Hindlimb muscle (tissue), 1 donor: ENCODE measurements around the gene C2CD2. TPM values are rescaled to one million over a fixed set of nuclear protein-coding genes. Genes with fewer than 3 reads are reported as not detected.
A peak's percentile ranks its signal among the peaks of the same experiment; 100 is the strongest.

Source experiments
- DNase-seq: peaks from one replicate; pipeline ENCODE4 v3.0.0-alpha.2; 2013
- polyA plus RNA-seq: library from polyadenylated mRNA; unstranded; fragments of 120-200 nt; gene quantifications from one replicate; pipeline ENCODE4 v1.2.1, GENCODE V29; 2013; ENCODE audit not compliant: insufficient read length

The C2CD2 gene
- polyA plus RNA-seq, 1 donor: 8.9 TPM

GRCh38 chr21:41881051-41881450, 72.8 kb downstream of the C2CD2 start:
- DNase-seq: no peak

- no peak for DNase-seq
Observed at GRCh38 chr21:41880153-41880552, 73.7 kb downstream of the C2CD2 start.

- peak; percentile 84 for DNase-seq
Observed at GRCh38 chr21:41879190-41879998, 74.4 kb downstream of the C2CD2 start, which contains the start of gene PRDM15. PRDM15 (minus strand) TSS chr21:41879344; CDS start chr21:41860363, 18,981 bp downstream.

GRCh38 chr21:41878831-41879189, 75.0 kb downstream of the C2CD2 start:
- peak; percentile 87 for DNase-seq

- DNase-seq: peak; percentile 50
Observed at GRCh38 chr21:41877901-41878830, 75.7 kb downstream of the C2CD2 start.

- DNase-seq: no peak
Observed at GRCh38 chr21:41876928-41877652, 76.7 kb downstream of the C2CD2 start.

GRCh38 chr21:41876396-41876795, 77.4 kb downstream of the C2CD2 start:
- no peak for DNase-seq

GRCh38 chr21:41875086-41875485, 78.7 kb downstream of the C2CD2 start:
- no peak for DNase-seq

- DNase-seq: no peak
Observed at GRCh38 chr21:41874611-41875010, 79.2 kb downstream of the C2CD2 start.

GRCh38 chr21:41873426-41873825, 80.4 kb downstream of the C2CD2 start:
- DNase-seq: no peak

- DNase-seq: no peak
Observed at GRCh38 chr21:41873005-41873404, 80.8 kb downstream of the C2CD2 start.

GRCh38 chr21:41871293-41872030, 82.4 kb downstream of the C2CD2 start:
- DNase-seq: no peak

- no peak for DNase-seq
Observed at GRCh38 chr21:41869771-41870170, 84.0 kb downstream of the C2CD2 start.

- peak; percentile 62 for DNase-seq
Observed at GRCh38 chr21:41868062-41868710, 85.6 kb downstream of the C2CD2 start.

GRCh38 chr21:41867313-41867712, 86.5 kb downstream of the C2CD2 start:
- DNase-seq: no peak

- DNase-seq: no peak
Observed at GRCh38 chr21:41866274-41866809, 87.5 kb downstream of the C2CD2 start.

- DNase-seq: no peak
Observed at GRCh38 chr21:41865002-41865777, 88.6 kb downstream of the C2CD2 start.

- DNase-seq: no peak
Observed at GRCh38 chr21:41864311-41865001, 89.4 kb downstream of the C2CD2 start.

- no peak for DNase-seq
Observed at GRCh38 chr21:41863439-41863740, 90.4 kb downstream of the C2CD2 start.

GRCh38 chr21:41861987-41862386, 91.8 kb downstream of the C2CD2 start:
- DNase-seq: no peak
